ENCODE measurements around the gene HDDC2. TPM values are rescaled to one million over a fixed set of nuclear protein-coding genes. Genes with fewer than 3 reads are reported as not detected.

Gene HDDC2
- total and polyA plus RNA-seq, 2 of the 8 experiments (the other 6 are each of a cell fraction or from before 2014, with no cell fraction given) = 89.3 to 129 TPM

DNA sequence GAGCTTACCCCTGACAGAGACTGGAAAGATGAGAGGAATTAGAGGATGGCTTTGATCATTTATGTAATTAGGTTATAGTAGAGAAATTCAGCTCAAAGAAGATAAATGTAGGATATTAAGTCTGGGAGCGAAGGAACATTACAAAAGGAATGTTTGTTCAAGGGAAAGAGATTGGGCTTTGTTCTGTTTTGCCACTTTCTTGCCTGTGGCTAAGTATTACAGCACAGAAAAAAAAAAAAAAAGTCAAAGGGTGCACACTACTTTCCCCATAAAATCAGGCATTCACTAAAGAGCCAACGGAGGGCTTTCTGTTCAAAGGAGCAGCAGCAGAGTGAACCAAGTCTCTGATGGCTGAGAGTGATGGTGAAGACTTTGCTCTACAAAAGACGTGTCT is 5.0 kb upstream of the HDDC2 start:
- H4K91ac ChIP-seq (replicated peaks; ENCODE audit: insufficient read length, low read length) = no peak overlapping the region
- H4K5ac ChIP-seq (ENCODE audit: insufficient read length, low read depth, low read length) = no peak overlapping the region
- POLR2A ChIA-PET (ENCODE audit: partially characterized antibody) = interaction anchor here (1.0 kb wide), 1 partner anchor 13 kb away, joined by 3 read pairs; no protein-coding TSS in a partner anchor
- H3K27ac ChIP-seq (ENCODE audit: low read depth, low read length) = no peak overlapping the region
- DNase-seq (ENCODE audit: low read depth in 1 of 2, low spot score in 2 of 2) = no peak
- H3K27me3 ChIP-seq (replicated peaks in 1 of 4; ENCODE audit: control insufficient read depth in 3 of 4, extremely low read depth in 1 of 4, insufficient read depth in 3 of 4, low read length in 3 of 4) = peaks cover 0 to 1% (median 0%) of the 10 kb centered on the region in 4 experiments; a peak in 1 of 7 replicates
- CTCF ChIA-PET (ENCODE audit: partially characterized antibody) = interaction anchor here (0.7 to 8.7 kb wide), 4 partner anchors 62 to 647 kb away, joined by 3 to 158 read pairs (median 4); no protein-coding TSS in a partner anchor
- no peak overlapping the region for H3K18ac ChIP-seq (ENCODE audit: extremely low read depth, low read length)
- no peak overlapping the region for H2BK12ac ChIP-seq (ENCODE audit: low read depth, low read length)
- no peak overlapping the region for H2AFZ ChIP-seq (ENCODE audit: low read length)
- no peak overlapping the region for H3K56ac ChIP-seq (replicated peaks; ENCODE audit: insufficient read length, low read depth, low read length)
- no peak overlapping the region for H2BK120ac ChIP-seq (replicated peaks; ENCODE audit: low read depth, low read length)
- no peak overlapping the region for H2AK5ac ChIP-seq (ENCODE audit: low read depth, low read length)
- H3K79me1 ChIP-seq (ENCODE audit: low read depth, low read length) = no peaks in the 10 kb centered on the region
- H3K9ac ChIP-seq (replicated peaks in 1 of 4; ENCODE audit: extremely low read depth in 1 of 4, low read depth in 3 of 4, low read length in 3 of 4) = no peak overlapping the region
- no peaks in the 10 kb centered on the region for H3K9me3 ChIP-seq (ENCODE audit: insufficient read depth in 2 of 2, low read depth in 1 of 2, low read length in 1 of 2)
- H3K36me3 ChIP-seq (ENCODE audit: control insufficient read depth in 2 of 4, insufficient read depth in 4 of 4, low read length in 3 of 4) = no peaks in the 10 kb centered on the region
- no peaks in the 10 kb centered on the region for H3K79me2 ChIP-seq (ENCODE audit: control insufficient read depth in 1 of 2, insufficient read depth in 2 of 2, low read length in 2 of 2)
- H3K4me2 ChIP-seq (ENCODE audit: insufficient read depth in 1 of 2, low read depth in 2 of 2, low read length in 2 of 2) = no peak overlapping the region
- no peak overlapping the region for H3K14ac ChIP-seq (ENCODE audit: insufficient read length)
- no peak for FAIRE-seq
- H4K8ac ChIP-seq (ENCODE audit: extremely low read depth, insufficient read depth, low read length) = no peak overlapping the region
- H3K4me1 ChIP-seq (replicated peaks in 1 of 4; ENCODE audit: control insufficient read depth in 3 of 4, insufficient read depth in 4 of 4, low read length in 3 of 4) = peaks cover 0 to 2% (median 0%) of the 10 kb centered on the region in 4 experiments; a peak in 1 of 7 replicates
- 74% methylated on average over 3 of the region's 3 CpGs; no CpG with 5 or more reads in 1 of the 2 experiments for WGBS, 2 experiments (ENCODE audit: extremely low coverage in 1 of 2, insufficient coverage in 1 of 2, insufficient read length in 1 of 2, insufficient replicate concordance in 2 of 2, low coverage in 1 of 2, low lambda C conversion rate in 2 of 2, missing lambda C conversion rate in 1 of 2)
- no peak overlapping the region for H3K4ac ChIP-seq (replicated peaks; ENCODE audit: insufficient read length, low read depth, low read length)
- H3K23me2 ChIP-seq (ENCODE audit: low read depth, low read length) = no peaks in the 10 kb centered on the region; the same call in 1 of the 2 replicates
- H2BK20ac ChIP-seq (ENCODE audit: low read length) = no peak overlapping the region
- H4K20me1 ChIP-seq (replicated peaks in 1 of 2; ENCODE audit: control insufficient read depth in 1 of 2, insufficient read depth in 2 of 2, low read length in 2 of 2) = no peaks in the 10 kb centered on the region
- no peak overlapping the region for H3K23ac ChIP-seq (ENCODE audit: insufficient read length)
- H2BK5ac ChIP-seq (ENCODE audit: low read depth, low read length) = no peak overlapping the region
- H3K4me3 ChIP-seq (ENCODE audit: extremely low read depth in 1 of 4, insufficient read depth in 2 of 4, low read depth in 3 of 4, low read length in 4 of 4) = no peak overlapping the region
- H2BK15ac ChIP-seq (ENCODE audit: low read length) = no peak overlapping the region
- no peak for TF ChIP-seq RAD21 (IDR thresholded peaks at IDR 0.05 in 1 of 2, conservative IDR thresholded peaks at IDR 0.05 in 1 of 2; ENCODE audit: low read depth in 2 of 2, low read length in 2 of 2)
- no peak for TF ChIP-seq ASH2L (IDR thresholded peaks at IDR 0.05; ENCODE audit: low read length)
- no peak for TF ChIP-seq ZNF274 (IDR thresholded peaks at IDR 0.05; ENCODE audit: borderline replicate concordance, extremely low read depth, low read length)
- no peak for TF ChIP-seq RNF2 (IDR thresholded peaks at IDR 0.05; ENCODE audit: borderline replicate concordance, low read depth, low read length, missing control alignments, poor library complexity, severe bottlenecking)
- TF ChIP-seq SIX5 (IDR thresholded peaks at IDR 0.05; ENCODE audit: low read depth, low read length) = no peak
- no peak for TF ChIP-seq SIN3A (conservative IDR thresholded peaks at IDR 0.05 in 1 of 2, IDR thresholded peaks at IDR 0.05 in 1 of 2; ENCODE audit: low read depth in 1 of 2, low read length in 2 of 2)
- TF ChIP-seq BCL11A (IDR thresholded peaks at IDR 0.05; ENCODE audit: low read depth in 2 of 2, low read length in 2 of 2) = no peak

All from H1 (cell line).